Upper lobe of right lung (tissue), 1 donor: ENCODE data around the gene PDE9A. TPM values are rescaled to one million over a fixed set of nuclear protein-coding genes. Genes with fewer than 3 reads are reported as not detected.

Experiments
- ATAC-seq: fragments of 200-7000 bp; cut with Tn5 transposase; one replicate; pipeline ENCODE4 v1.9.1; 2020; ENCODE audit warnings: mild to moderate bottlenecking, moderate library complexity
- DNase-seq: peaks from one replicate; pipeline ENCODE4 v3.0.0-alpha.2; 2020
- H3K27ac ChIP-seq: fragments of 200-600 bp; one replicate; pipeline ENCODE4 v1.8.0; 2022
- H3K27me3 ChIP-seq: fragments of 200-600 bp; one replicate; pipeline ENCODE4 v1.8.0; 2022; ENCODE audit warnings: mild to moderate bottlenecking
- H3K36me3 ChIP-seq: fragments of 200-600 bp; one replicate; pipeline ENCODE4 v1.8.0; 2022
- H3K4me1 ChIP-seq: fragments of 200-600 bp; one replicate; pipeline ENCODE4 v1.8.0; 2022
- H3K4me3 ChIP-seq: fragments of 200-600 bp; one replicate; pipeline ENCODE4 v1.8.0; 2022; ENCODE audit warnings: mild to moderate bottlenecking
- H3K9me3 ChIP-seq: fragments of 200-600 bp; one replicate; pipeline ENCODE4 v1.8.0; 2022
- intact Hi-C: fragments of 100-400 bp; cut with DNase I; formaldehyde crosslinking; loops from one replicate; pipeline ENCODE4 v1.11.0; 2022
- total RNA-seq: library from RNA; stranded (reverse); fragmentation: NEBNext Ultra II Directional; extraction: Animal tissue kit (Norgen Biotek cat#: 25700); gene quantifications from one replicate; pipeline ENCODE4 v1.2.1, GENCODE V29; 2021
- TF ChIP-seq, protein P1 (sequence below): fragments of 200-600 bp; IDR thresholded peaks from one replicate; pipeline ENCODE4 v1.8.0; 2022; ENCODE audit warnings: antibody characterized with exemption
- donor health status: DM: no; HTN: yes; CAD: no; lungs with severe emphysema.

Gene PDE9A
- total RNA-seq, 1 donor from 2014 or later, result 15.3 TPM

DNA sequence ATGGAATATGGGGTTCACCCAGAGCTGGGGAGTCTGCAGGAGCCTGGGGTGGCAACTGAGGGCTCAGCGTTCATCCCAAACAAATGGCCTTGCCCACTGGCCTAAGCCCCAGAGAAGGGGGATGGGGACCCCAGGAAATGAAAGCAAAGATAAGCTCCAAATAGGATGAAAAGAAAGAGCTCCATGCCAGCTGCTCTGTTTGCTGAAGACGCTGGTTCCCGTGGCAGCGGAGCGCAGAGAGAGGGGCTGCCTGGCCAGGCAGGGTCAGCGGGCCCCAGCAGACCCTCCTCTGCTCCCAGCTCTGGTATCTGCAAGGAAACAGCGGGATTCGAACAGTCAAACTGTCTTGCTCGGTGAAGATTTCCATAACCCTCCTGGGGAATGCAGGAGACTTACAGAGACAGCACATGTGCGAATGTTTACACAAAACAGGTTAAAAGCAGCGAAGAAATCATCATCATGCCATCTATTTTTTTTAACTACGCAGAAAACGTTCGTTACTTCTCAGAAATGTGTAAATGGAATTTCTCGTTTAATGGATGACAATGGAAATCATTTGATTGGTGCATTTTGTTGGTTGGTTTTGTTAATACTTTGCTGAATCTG, 94.4 kb downstream of the PDE9A start:
- Histone ChIP-seq H3K4me1 (peaks cover 5% of the 10 kb centered on the region), H3K27ac (peak overlapping the region; percentile 49), H3K36me3 (no peaks in the 10 kb centered on the region), H3K27me3 (no peaks in the 10 kb centered on the region), H3K4me3 (no peak overlapping the region), H3K9me3 (no peaks in the 10 kb centered on the region)
- TF ChIP-seq, protein P1, sequence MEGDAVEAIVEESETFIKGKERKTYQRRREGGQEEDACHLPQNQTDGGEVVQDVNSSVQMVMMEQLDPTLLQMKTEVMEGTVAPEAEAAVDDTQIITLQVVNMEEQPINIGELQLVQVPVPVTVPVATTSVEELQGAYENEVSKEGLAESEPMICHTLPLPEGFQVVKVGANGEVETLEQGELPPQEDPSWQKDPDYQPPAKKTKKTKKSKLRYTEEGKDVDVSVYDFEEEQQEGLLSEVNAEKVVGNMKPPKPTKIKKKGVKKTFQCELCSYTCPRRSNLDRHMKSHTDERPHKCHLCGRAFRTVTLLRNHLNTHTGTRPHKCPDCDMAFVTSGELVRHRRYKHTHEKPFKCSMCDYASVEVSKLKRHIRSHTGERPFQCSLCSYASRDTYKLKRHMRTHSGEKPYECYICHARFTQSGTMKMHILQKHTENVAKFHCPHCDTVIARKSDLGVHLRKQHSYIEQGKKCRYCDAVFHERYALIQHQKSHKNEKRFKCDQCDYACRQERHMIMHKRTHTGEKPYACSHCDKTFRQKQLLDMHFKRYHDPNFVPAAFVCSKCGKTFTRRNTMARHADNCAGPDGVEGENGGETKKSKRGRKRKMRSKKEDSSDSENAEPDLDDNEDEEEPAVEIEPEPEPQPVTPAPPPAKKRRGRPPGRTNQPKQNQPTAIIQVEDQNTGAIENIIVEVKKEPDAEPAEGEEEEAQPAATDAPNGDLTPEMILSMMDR, result no peak
- DNase-seq (peak; percentile 44), ATAC-seq (no peak)
- intact Hi-C loops, result no loop called here

DNA sequence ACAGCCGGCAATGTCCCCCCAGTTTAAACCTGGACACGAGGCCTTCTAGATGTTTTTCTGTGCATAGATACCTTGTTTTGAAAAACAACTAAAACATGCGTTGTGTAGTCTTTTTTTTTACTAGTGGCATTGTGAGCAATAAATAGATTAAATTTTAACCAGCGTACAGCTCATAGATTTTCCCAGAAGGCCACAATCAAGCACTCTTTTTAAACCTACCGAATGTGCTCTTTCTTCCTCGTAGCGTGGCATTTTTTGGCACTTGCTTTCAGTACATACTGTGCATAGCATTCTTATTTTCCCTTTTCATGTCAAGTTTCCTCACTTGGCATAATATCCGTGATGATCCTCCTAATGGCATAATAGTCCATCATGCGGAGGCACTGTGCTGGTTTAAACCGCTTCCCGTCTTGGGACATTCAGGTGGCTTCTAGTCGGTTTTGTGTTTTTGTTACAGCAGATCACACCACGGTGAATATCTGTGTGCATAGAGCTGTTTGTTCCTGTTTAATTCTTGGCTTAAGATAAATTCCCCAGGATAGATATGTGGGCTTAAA, 95.3 kb downstream of the PDE9A start:
- H3K27ac ChIP-seq, result no peak overlapping the region
- DNase-seq (no peak), ATAC-seq (no peak)
- no peaks in the 10 kb centered on the region for H3K36me3 ChIP-seq
- peaks cover 5% of the 10 kb centered on the region for H3K4me1 ChIP-seq
- H3K9me3 ChIP-seq, result no peaks in the 10 kb centered on the region
- intact Hi-C loops, result no loop called here
- no peak overlapping the region for H3K4me3 ChIP-seq
- no peaks in the 10 kb centered on the region for H3K27me3 ChIP-seq
- TF ChIP-seq, protein P1, result no peak

DNA sequence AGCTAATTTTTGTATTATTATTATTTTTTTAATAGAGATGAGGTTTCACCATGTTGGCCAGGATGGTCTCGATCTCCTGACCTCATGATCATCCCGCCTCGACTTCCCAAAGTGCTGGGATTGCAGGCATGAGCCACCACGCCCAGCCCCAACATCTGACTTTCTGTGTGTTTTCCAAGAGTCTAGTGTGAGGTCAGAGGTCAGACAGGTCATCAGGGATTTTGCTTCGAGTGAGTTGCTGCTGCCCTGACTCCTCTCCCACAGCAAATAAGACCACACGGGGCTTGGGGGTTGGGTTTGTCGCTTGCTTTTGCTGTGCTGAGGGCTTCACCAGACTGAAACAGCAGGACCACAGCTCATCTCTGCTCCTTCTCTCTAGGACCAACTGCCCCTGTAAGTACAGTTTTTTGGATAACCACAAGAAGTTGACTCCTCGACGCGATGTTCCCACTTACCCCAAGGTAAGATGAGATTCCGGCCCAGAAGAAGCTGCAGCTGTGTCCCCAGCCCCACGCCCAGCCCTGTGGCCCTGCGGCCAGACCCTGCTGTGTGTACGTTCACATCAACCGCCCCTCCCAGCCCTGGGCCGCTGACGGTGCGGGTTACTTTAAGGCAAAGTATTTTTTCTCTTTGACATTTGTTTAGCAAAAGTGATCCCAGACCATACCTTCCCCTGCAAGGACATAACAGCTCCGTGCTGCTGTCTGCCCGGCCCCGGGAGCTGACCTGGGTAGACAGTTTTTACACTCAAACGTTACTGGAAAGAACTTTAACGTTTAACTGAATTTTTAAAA, 97.5 kb downstream of the PDE9A start:
- Histone ChIP-seq H3K4me3 (no peak overlapping the region), H3K27ac (no peak overlapping the region), H3K27me3 (no peaks in the 10 kb centered on the region), H3K4me1 (peaks cover 5% of the 10 kb centered on the region), H3K36me3 (no peaks in the 10 kb centered on the region), H3K9me3 (no peaks in the 10 kb centered on the region)
- TF ChIP-seq, protein P1, result no peak
- DNase-seq (peak; percentile 56), ATAC-seq (no peak)
- intact Hi-C loops, result no loop called here

DNA sequence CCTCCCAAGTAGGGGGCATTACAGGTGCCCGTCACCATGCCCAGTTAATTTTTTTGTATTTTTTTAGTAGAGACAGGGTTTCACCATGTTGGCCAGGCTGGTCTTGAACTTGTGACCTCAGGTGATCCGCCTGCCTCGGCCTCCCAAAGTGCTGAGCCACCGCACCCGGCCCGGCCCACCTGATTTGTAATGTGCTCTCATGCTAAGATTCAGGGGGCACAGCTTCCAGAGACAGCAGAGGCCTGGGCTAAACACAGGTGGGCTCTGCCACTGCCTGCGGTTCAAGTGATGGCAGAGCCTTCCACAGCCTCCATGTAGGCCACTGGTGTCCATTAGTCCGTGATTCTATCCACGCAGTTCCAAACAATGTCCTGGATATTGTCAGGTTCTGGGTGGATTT, 98.4 kb downstream of the PDE9A start:
- DNase-seq (peak; percentile 31), ATAC-seq (no peak)
- TF ChIP-seq, protein P1, result no peak
- no peak overlapping the region for H3K27ac ChIP-seq
- no peak overlapping the region for H3K4me3 ChIP-seq
- peaks cover 5% of the 10 kb centered on the region for H3K4me1 ChIP-seq
- intact Hi-C loops, result no loop called here
- H3K9me3 ChIP-seq, result no peaks in the 10 kb centered on the region
- H3K27me3 ChIP-seq, result no peaks in the 10 kb centered on the region
- no peaks in the 10 kb centered on the region for H3K36me3 ChIP-seq

DNA sequence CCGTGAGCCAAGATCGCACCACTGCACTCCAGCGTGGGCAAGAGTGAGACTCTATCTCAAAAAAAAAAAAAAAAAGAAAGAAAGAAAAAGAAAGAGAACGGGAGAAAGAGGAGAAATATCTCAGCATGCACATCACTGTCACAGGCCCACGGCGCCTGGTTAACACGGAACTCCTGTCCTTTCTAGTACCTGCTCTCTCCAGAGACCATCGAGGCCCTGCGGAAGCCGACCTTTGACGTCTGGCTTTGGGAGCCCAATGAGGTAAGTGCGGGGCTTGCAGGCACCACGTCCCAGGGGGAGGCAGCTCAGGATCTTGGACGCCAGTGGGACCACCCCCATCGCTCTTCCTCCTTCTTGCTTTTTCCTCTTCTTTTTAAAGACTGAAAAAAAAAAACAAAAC, 100.4 kb downstream of the PDE9A start:
- TF ChIP-seq, protein P1, result no peak
- intact Hi-C loops, result no loop called here
- Histone ChIP-seq H3K27me3 (no peaks in the 10 kb centered on the region), H3K36me3 (no peaks in the 10 kb centered on the region), H3K27ac (no peak overlapping the region), H3K4me1 (no peaks in the 10 kb centered on the region), H3K9me3 (no peaks in the 10 kb centered on the region), H3K4me3 (no peak overlapping the region)
- DNase-seq (peak; percentile 40), ATAC-seq (no peak)
